GM19023 (cell line): ENCODE results near the gene CDC6.
"Not testable (repeated sequence)": the region's sequence is repeated elsewhere in the genome, so short reads cannot be mapped to it uniquely, and the experiment has no call there.

ENCODE experiments used
- ATAC-seq: cut with Tn5 transposase; IDR thresholded peaks from one replicate; pipeline ENCODE4 v1.9.1; 2021; ENCODE audit warnings: mild to moderate bottlenecking, moderate library complexity; ENCODE audit not compliant: unreplicated experiment

CDC6 gene

DNA sequence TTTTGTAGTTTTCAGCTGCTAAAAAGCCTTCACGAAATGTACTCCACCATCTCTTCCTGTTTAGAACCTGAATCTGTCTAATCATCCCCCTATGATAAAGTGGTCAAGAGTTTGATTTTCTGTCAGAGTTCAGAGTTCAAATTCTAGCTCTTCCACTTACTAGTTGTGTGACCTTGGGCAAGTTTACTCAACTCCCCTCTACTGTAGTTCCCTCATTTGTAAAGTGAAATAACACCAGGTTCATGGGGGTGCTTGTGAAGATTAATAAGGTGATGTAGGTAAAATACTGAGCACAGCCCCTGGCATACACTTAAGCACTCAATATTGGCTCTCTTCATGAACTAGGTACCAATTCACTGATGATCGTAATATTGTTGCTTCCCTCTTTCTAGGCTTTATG lies 1.2 kb upstream of the CDC6 start:
- no peak for ATAC-seq

DNA sequence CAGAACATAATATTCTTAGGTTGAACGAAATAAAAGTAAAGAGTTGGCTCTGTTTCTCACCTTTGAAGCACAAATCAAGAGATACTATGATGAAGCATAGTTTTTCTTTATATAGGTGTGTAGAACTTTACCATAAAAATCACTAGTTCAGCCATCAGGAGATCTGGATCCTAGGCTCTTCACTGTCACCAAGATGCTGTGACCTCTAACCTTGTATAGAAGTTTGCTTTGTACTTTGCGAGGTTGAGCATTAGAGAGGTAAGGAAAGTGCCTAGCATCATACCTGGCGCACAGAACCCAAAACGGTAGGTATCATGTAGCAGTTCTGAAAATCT lies 553 bp upstream of the CDC6 start:
- no peak for ATAC-seq

DNA sequence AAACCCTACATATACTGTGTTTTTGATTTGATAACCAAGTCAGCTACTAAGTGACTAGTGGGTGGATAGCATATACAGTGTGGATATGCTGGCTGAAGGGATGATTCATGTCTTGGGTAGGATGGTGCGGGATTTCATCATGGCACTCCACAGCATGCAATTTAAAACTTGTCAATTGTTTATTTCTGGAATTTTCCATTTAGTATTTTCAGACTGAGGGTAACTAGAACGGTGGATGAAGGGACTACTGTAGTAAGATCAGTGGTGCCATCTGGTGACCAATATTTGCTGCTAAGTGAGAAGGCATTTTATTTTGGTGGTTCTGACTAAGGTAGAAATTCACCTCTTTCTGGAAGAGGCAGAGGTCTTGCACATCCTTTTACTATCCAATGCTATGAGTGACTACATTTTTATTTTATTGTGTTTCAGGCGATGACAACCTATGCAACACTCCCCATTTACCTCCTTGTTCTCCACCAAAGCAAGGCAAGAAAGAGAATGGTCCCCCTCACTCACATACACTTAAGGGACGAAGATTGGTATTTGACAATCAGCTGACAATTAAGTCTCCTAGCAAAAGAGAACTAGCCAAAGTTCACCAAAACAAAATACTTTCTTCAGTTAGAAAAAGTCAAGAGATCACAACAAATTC lies 3.1 kb downstream of the CDC6 start:
- no peak for ATAC-seq

DNA sequence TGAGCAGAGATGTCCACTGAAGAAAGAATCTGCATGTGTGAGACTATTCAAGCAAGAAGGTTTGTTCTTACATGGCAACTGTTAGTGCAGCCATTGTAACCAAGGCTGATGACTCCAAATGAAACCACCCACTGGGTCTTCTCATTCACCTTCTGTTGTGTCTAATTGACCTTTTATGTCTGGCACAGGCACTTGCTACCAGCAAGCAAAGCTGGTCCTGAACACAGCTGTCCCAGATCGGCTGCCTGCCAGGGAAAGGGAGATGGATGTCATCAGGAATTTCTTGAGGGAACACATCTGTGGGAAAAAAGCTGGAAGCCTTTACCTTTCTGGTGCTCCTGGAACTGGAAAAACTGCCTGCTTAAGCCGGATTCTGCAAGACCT lies 3.6 kb downstream of the CDC6 start:
- ATAC-seq: no peak

DNA sequence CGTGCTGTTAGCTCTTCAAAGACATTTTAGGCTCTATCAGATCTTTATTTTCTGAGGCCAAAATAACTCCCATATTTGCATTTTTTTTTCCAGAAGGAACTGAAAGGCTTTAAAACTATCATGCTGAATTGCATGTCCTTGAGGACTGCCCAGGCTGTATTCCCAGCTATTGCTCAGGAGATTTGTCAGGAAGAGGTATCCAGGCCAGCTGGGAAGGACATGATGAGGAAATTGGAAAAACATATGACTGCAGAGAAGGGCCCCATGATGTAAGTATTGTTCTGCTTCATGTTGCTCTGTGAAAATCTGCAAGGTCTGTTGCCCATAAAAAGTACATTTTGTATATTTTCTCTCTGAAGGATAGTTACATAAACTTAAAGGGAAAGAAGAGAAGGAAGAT lies 5.7 kb downstream of the CDC6 start:
- ATAC-seq: no peak

DNA sequence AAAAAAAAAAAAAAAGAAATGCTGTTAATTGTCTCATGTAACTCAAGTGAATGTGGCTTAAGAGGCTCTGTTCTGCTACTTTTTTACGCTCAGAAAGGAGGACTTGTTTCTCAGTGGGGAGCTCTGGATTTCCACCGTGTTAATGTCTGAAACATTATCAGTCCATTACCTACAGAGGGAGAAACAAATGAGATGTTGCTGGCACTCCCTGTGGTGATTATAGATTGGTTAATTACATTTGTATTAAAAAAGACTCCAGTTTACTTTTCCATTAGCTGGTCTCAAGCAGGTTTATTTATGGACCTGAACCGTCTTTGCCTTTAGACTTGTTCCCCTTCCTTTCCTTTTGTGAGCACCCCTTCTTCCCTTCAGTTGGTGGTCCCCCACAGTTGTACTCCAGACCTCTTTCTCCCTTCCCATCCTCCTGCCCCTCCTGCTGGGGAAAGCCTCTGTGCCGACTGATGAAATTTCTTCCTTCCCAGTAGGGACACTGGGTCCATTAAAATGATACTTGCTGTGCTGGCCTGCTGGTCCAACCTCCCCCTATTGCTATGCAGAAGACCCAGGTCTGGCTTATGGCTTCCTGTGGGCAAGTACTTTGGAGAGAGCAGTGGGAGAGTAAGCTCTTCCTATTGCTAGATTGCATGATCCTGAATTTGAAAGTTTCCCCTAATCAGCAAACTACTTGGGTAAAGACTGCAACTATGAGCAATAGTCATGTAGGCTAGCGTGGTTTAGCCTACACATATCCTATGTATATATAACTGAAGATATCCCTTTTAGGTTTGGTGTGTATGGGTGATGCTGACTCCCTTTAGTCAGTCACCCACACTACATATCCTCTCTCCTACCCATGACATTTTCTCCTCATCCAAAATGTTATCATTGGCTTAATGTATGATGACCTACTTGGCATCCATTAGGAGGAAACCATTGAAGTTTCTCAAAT lies 8.1 kb downstream of the CDC6 start:
- no peak for ATAC-seq

DNA sequence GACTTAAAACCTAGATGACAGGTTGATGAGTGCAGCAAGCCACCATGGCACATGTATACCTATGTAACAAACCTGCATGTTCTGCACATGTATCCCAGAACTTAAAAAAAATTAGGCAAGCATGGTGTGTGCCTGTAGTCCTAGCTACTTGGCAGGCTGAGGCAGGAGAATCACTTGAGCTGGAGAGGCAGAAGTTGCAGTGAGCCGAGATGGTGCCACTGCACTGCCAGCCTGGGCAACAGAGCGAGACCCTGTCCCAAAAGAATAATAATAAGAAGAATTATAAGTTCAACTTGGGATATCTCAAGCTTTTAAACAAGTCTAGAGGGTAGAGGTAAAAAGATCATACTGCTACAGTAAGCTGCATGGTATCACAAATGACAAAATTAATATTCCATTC lies 9.8 kb downstream of the CDC6 start:
- no peak for ATAC-seq

DNA sequence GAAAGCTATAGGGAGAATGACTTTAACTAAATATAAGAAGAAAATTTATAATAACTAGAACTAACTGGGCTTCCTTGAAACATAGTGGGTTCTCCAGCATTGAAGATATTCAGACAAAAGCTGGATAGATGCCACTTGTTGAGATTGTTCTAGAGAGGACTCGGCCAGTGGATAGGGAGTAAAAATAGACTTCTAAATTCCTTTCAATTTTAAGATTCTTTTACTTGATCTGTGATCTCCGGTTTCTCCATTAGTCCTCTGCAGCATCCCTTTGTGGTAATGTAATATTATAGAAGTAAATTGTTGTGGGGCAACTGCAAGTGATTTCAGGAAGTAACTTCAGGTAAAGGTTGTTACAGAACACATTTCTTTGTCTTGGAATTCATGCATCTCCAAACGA lies 11.0 kb downstream of the CDC6 start:
- ATAC-seq: no peak

DNA sequence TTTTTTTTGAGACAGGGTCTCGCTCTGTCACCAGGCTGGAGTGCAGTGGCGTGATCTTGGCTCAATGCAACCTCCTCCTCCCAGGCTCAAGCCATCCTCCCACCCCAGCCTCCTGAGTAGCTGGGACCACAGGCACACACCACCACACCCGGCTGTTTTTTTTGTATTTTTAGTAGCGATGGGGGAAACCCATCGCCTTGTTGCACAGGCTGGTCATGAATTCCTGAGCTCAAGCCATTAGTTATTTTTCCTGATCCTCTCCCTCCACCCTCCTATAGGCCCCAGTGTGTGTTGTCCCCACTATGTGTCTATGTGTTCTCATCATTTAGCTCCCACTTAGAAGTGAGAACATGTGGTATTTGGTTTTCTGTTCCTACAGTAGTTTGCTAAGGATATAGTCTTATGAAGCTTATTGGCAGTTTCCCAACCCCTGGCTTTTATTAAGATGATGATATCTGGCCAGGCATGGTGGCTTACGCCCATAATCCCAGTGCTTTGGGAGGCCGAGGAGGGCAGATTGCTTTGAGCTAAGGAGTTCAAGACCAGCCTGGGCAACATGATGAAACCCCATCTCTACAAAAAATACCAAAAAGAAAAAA lies 11.6 kb downstream of the CDC6 start:
- not testable (repeated sequence) for ATAC-seq

DNA sequence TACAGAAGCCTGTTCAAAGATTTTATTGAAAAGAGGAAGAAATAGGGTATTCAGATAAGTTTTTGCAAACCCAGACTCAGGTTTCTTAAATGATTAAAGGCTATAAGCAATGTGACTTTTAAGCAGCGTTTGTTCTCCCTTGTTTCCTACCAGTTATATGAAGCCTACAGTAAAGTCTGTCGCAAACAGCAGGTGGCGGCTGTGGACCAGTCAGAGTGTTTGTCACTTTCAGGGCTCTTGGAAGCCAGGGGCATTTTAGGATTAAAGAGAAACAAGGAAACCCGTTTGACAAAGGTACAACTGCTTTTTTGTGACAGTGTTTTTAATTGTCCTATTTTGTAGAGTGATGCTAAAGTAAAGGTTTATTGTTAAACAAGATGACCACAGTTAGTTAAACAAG lies 13.6 kb downstream of the CDC6 start:
- ATAC-seq: no peak

DNA sequence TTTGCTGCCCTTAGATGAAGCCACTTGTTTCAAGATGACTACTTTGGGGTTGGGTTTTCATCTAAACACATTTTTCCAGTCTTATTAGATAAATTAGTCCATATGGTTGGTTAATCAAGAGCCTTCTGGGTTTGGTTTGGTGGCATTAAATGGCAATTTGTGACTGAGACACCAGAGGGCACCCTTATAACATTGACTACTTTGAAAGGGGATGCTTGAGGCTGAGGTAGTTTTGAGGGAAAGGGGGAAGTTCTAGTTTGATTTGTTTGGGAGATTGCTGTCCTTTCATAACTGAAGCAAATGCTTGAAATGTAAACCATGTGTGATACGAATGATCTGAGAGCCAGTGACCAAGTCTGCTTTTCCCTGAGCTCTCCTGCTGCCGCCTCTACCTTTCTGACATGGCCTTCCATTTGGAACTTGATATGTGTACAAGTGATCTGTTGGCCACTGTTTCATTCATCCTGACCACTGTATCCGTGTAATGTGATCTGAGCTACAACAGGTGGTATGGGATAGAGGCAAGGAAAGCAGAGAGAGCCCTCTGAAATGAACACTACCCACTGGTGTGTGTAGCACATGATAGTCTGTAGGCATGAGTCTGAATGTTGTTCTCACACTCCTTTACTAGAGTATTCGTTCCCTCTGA lies 15.5 kb downstream of the CDC6 start:
- ATAC-seq: no peak

DNA sequence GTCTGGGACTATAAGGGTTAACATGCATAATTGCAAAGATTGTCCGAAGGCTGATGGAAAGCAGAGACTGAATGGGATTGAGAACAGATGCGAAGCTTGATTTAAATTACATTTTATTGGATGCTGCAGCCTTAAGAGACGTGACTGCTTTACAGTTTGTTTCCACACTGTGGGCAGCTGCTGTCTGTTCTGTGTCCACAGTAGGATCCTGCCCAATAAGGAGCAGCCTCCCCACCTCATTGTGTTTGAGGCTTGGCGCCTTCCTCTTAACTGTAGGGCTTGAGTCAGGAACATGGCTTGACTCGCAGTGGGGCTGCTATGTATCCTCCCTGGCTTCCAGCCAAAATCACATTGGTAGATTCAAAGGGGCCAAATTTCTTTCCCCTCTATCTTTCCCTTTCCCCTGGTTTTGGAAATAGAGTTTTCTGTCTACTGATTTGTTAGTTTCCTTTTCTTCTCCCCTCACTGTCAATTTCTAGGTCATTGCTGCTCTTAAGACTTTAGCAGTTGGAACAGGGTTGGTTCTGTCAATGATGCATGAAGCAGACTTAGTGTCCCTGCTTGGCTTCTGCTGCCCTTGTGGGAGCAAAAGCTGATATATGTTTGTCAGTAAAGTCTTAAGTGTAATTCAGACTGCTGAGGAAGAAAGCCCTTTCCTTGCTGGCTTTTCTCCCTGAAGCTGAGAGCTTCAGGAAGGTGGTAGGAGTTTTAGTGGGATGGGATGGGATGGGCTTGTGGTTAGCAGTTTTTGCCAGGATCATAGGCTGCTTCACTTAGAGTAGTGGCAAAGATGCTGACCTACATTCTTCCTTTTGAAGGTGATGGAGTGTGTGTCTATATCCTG lies 16.3 kb downstream of the CDC6 start:
- ATAC-seq: no peak

DNA sequence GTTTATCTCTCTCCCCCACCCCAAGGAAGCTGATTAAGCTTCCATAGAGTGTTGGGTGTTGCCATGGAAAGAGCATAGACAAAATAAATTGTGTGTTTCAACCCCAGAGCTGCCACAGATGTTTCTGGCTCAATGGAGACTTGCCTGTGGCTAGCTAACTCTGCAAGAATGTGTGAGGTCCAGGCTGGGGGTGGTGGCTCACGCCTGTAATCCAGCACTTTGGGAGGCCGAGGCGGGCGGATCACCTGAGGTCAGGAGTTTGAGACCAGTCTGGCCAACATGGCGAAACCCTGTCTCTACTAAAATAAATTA lies 16.8 kb downstream of the CDC6 start:
- ATAC-seq: not testable (repeated sequence)

DNA sequence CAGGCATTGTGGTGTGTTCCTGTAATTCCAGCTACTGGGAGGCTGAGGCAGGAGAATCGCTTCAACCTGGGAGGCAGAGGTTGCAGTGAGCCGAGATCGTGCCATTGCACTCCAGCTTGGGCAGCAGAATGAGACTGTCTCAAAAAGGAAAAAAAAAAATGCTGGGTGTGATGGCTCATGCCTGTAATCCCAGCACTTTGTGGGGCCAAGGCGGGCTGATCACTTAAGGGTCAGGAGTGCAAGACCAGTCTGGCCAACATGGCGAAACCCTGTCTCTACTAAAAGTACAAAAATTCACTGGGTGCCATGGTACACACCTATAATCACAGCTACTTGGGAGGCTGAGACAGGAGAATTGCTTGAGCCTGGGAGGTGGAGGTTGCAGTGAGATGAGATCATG lies 17.2 kb downstream of the CDC6 start:
- not testable (repeated sequence) for ATAC-seq

DNA sequence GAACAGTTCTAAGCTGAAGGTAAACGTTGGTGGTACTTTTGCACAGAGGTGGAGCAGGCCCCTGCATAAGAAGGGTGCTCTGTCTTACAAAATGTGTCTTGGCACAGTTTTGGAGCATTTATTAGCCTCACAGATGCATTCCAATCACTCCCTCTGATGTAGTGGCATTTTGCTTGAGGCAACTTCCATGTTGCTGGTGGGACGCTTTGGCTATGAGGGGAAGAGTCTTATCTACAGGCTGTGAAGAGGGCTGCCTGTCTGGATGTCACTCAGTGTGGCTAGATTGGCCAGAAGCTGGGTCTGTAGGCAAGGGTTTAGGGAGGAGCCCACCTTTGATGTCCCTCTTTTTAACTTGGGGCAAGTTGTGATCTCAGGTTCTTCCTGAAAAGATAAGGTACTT lies 18.7 kb downstream of the CDC6 start:
- ATAC-seq: no peak

DNA sequence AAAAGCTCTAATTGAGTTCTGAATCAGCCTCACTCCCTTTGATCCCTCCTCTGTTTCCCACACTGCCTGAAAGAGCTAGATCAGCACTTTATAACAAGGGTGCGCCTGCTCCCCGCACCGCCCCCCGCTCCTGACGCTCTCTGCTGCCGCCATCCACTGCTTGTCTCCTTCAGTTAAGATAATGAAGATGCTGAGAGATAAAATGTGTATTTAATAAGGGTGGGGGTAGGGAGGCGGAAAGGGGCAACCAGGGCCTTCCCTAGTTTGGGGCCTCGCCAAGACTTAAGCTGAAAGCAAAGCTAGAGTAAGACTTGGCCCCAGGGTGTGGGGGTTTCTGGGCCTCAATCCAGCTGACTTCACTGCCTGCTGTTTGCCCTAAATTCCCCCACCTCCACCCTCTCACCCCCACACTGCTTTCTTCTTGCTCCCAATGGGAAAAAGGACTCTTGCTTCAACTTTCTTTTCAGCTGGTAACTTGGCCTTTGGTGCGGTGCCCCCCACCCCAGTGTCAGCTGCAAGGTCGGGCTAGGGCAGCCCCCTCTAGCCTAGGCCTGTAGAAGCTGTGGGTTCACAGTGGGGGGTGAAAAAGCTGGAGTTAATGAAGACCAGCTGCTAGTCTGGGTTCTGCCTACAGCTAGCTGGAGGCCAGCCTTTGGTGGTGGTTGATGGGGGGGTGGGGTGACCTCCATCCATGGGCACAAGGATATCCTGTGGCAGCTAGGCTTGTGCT lies 19.5 kb downstream of the CDC6 start:
- no peak for ATAC-seq

DNA sequence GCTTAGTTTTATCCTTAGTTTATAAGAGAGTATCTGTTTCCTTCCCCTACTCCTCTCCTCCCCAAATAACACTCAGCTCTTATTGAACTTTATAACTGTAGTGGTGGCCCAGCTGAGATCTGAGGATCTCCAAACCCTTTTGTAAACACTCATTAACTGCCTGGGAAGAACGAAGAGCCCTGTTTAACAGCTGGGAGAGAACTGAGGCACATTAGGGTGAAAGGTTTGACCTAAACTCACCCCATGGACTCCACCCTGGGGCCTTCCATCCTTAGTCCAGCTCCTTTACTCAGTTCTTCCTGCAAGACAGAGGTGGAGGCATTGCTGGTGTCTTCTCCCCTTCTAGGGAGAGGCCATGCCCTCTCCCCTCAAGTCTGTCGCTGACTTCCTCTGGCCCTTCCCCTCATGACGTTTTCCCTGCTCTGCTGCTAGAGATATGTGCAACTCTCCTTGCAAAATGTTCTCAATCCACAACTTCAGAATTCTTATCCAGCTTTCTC lies 20.1 kb downstream of the CDC6 start:
- no peak for ATAC-seq

DNA sequence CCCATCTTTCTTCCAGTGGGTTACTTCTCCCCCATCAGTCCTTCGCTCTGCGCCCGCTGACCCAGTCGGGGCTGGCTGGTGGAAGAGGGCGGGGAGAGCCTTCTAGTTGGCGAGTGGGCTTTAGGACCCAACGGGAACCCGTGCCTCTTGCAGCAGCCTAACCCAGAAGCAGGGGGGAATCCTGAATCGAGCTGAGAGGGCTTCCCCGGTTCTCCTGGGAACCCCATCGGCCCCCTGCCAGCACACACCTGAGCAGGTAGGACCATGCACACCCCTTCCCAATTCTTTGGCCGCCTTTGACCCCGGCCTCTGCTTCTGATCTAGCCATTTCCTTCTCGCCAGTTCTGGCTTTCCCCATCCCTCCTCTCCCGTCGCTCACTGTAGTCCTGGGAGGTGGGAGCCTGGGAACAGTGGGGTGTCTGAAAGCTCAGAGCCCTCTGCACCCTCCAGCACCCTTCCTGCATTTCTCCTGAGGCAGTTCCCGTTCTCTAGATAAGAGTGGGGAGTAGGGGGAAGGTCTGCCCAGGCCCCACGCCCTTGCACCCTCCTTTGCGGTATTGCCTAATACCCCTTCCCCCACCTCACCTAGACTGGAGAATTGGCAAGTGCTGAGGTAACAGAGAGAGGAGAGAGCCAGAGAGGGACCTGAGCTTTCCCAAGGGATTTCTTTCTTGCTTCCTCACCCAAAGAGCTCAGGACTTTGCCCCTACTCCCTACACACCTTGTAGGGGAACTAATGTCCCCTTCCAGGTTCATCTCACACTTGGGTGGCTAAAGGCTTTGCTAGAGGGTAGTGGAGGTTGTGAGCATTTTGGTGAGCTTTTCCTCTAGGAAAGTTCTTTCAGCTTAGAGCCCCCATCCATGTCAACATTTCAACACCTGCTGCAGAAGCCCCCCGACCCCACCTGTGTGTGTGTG lies 21.6 kb downstream of the CDC6 start, which contains the start of gene RARA:
TSS of gene RARA (plus strand) at position 150 of the 918 bp plus-strand sequence. CDS start 22,039 bp downstream, outside the sequence.
- no peak for ATAC-seq
